Ovary (tissue), 9 donors: ENCODE results near the gene ZNF664. TPM values are rescaled to one million over a fixed set of nuclear protein-coding genes. Genes with fewer than 3 reads are reported as not detected.

Experiments used
- DNase-seq, 5 donors: peaks; one replicate each; pipeline ENCODE4 v3.0.0-alpha.2; 2019 to 2020
- H3K27ac ChIP-seq, 2 donors: fragments of 200-600 bp; one replicate each; pipeline versions ENCODE4 v1.5.1 to v1.8.0; 2019 to 2022
- H3K27me3 ChIP-seq: fragments of 200-600 bp; one replicate; pipeline ENCODE4 v1.8.0; 2022
- H3K36me3 ChIP-seq: fragments of 200-600 bp; sonication (generic); one replicate; pipeline ENCODE4 v1.5.1; 2019
- H3K4me1 ChIP-seq: one replicate; pipeline ENCODE4 v1.8.1; 2013; ENCODE audit warnings: mild to moderate bottlenecking, moderate library complexity; ENCODE audit not compliant: insufficient read depth
- H3K4me3 ChIP-seq: fragments of 200-600 bp; sonication (generic); one replicate; pipeline ENCODE4 v1.5.1; 2017
- H3K9me3 ChIP-seq, 2 donors: fragments of 200-600 bp in 1 of 2; sonication (generic) in 1 of 2; one replicate each; pipeline versions ENCODE4 v1.5.1 to v1.8.1; 2013 to 2019; ENCODE audit warnings: mild to moderate bottlenecking in 1 of 2, moderate library complexity in 1 of 2
- EP300 ChIP-seq: sonication (generic); formaldehyde crosslinking; IDR thresholded peaks from one replicate; pipeline ENCODE4 v1.6.1; 2017; ENCODE audit warnings: antibody characterized with exemption
- POLR2A ChIP-seq: fragments of 450-650 bp; IDR thresholded peaks from one replicate; pipeline ENCODE4 v1.6.1; 2017; ENCODE audit warnings: antibody characterized with exemption, mild to moderate bottlenecking, moderate library complexity
- WGBS, 3 donors: extraction: QIAGEN DNeasy Blood & Tissue Kit in 1 of 3; methylation state at CpG; one replicate each; pipeline versions ENCODE4 v1.1.5 to v1.1.7; 2013 to 2017; 5-methylcytosine and 5-hydroxymethylcytosine counted together
- intact Hi-C, 4 donors: fragments of 100-400 bp; cut with DNase I; formaldehyde crosslinking; loops; one replicate each; pipeline versions ENCODE4 v1.11.0 to v1.15.1; 2022 to 2023
- polyA plus RNA-seq, 2 donors: library from polyadenylated mRNA; stranded (reverse); fragments of 200-250 nt in 1 of 2; fragments of 350-450 nt in 1 of 2; fragmentation: Illumina TruSeq in 1 of 2; extraction: RNeasy Lipid Tissue Mini Kit (QIAGEN cat#74804) in 1 of 2; gene quantifications; one replicate each; pipeline ENCODE4 v1.2.3, GENCODE V29; 2013 to 2014
- total RNA-seq, 7 donors: library from RNA; depleted of rRNA in 2 of 7; stranded (reverse); fragments of >200 nt in 2 of 7; fragmentation: NEBNext Ultra II Directional in 3 of 7; extraction: Animal tissue kit (Norgen Biotek cat#: 25700) in 3 of 7; gene quantifications; one replicate each; pipeline versions ENCODE4 v1.1.0 to v1.2.4, GENCODE V29; 2016 to 2023
- TF ChIP-seq, protein P1 (sequence below), 3 donors: fragments of 450-650 bp in 2 of 3; fragments of 200-600 bp in 1 of 3; IDR thresholded peaks; one replicate each; pipeline versions ENCODE4 v1.5.1 to v1.8.0; 2016 to 2022; ENCODE audit warnings: antibody characterized with exemption in 3 of 3, mild to moderate bottlenecking in 1 of 3
- donor health status: DM: no; HTN: no; CAD: no; lungs with moderate emphysema.
- donor health status: DM: no; HTN: no; CAD: no.
- donor health status: Bipolar disorder and iron deficiency.
- donor health status: DM: yes; HTN: yes; CAD: no.
- donor health status: DM: no; HTN: no; CAD: no.
- donor health status: DM: yes; HTN: yes; CAD: no.

Gene ZNF664
- total and polyA plus RNA-seq, 9 donors, result 33.5 to 74.7 (median 58.6) TPM

DNA sequence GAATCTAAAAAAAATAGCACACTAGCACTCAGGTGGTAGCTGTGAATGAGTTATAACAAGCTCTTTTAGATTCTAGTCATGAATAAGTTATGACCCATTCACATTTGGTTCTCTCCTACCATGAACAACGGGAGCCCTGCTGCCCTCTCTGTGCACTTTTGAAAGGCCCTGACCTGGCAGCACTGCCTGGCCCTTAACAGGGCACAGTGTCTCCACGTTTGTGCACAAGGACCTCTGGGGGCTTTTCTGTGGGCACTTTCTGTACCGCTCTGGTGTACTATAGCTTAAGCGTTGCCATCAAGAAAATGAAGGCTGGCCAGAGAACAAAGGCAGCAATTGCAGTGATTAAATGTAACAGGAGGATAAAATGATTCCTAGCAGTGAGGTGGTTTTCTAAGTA is 21.5 kb upstream of the ZNF664 start:
- H3K4me1 ChIP-seq, result no peaks in the 10 kb centered on the region
- 77 to 84% (median 79%) methylated on average over 4 of the region's 4 CpGs for WGBS, 3 donors
- TF ChIP-seq, protein P1, sequence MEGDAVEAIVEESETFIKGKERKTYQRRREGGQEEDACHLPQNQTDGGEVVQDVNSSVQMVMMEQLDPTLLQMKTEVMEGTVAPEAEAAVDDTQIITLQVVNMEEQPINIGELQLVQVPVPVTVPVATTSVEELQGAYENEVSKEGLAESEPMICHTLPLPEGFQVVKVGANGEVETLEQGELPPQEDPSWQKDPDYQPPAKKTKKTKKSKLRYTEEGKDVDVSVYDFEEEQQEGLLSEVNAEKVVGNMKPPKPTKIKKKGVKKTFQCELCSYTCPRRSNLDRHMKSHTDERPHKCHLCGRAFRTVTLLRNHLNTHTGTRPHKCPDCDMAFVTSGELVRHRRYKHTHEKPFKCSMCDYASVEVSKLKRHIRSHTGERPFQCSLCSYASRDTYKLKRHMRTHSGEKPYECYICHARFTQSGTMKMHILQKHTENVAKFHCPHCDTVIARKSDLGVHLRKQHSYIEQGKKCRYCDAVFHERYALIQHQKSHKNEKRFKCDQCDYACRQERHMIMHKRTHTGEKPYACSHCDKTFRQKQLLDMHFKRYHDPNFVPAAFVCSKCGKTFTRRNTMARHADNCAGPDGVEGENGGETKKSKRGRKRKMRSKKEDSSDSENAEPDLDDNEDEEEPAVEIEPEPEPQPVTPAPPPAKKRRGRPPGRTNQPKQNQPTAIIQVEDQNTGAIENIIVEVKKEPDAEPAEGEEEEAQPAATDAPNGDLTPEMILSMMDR (IDR thresholded peaks at IDR 0.05), result no peak
- TF ChIP-seq EP300, result no peak
- TF ChIP-seq POLR2A, result no peak
- no peak overlapping the region for H3K27ac ChIP-seq
- H3K36me3 ChIP-seq, result no peaks in the 10 kb centered on the region
- intact Hi-C loops, result no loop called here
- H3K27me3 ChIP-seq, result no peaks in the 10 kb centered on the region
- H3K4me3 ChIP-seq, result no peak overlapping the region
- DNase-seq, result no peak
- no peaks in the 10 kb centered on the region for H3K9me3 ChIP-seq

DNA sequence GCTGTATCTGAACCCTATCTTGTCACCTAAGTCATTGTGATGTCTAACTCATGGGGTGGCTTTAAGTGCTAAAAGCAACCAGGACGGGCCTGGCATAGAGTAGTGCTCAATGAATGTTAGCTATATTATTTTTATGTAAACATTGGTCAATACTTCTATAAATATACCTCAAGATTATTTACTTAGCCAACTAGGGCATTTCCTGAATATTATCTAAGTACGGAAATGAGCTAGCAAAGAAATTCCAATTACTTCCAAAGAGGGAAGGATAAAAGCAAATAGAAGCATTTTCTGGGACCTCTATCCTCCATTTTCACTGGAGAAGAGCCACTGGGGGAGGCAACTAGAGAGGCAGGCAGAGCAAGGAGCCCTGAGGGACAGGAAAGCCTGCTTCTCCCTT is 21.0 kb upstream of the ZNF664 start:
- Histone ChIP-seq H3K27me3 (no peaks in the 10 kb centered on the region), H3K4me3 (no peak overlapping the region), H3K36me3 (no peaks in the 10 kb centered on the region), H3K9me3 (no peaks in the 10 kb centered on the region), H3K27ac (no peak overlapping the region), H3K4me1 (no peaks in the 10 kb centered on the region)
- WGBS, 3 donors, result 75 to 81% (median 76%) methylated on average over 2 of the region's 2 CpGs
- TF ChIP-seq, protein P1 (IDR thresholded peaks at IDR 0.05), result no peak
- no peak for TF ChIP-seq POLR2A
- no peak for TF ChIP-seq EP300
- intact Hi-C loops, result no loop called here
- no peak for DNase-seq

- no peak overlapping the region for H3K4me3 ChIP-seq
- H3K36me3 ChIP-seq, result no peaks in the 10 kb centered on the region
- H3K27ac ChIP-seq, result no peak overlapping the region
- intact Hi-C loops, result no loop called here
- WGBS, 3 donors, result 87 to 90% (median 90%) methylated on average over 10 of the region's 10 CpGs
- H3K27me3 ChIP-seq, result no peaks in the 10 kb centered on the region
- DNase-seq, result no peak
- no peaks in the 10 kb centered on the region for H3K9me3 ChIP-seq
- no peaks in the 10 kb centered on the region for H3K4me1 ChIP-seq
- no peak for TF ChIP-seq EP300
- TF ChIP-seq, protein P1 (IDR thresholded peaks at IDR 0.05), result no peak
These were observed 18.2 kb upstream of the ZNF664 start for GRCh38 chr12:123954647-123955350.

- no peak overlapping the region for H3K27ac ChIP-seq
- H3K27me3 ChIP-seq, result no peaks in the 10 kb centered on the region
- no peaks in the 10 kb centered on the region for H3K36me3 ChIP-seq
- no peaks in the 10 kb centered on the region for H3K4me1 ChIP-seq
- intact Hi-C loops, result no loop called here
- H3K4me3 ChIP-seq, result no peak overlapping the region
- H3K9me3 ChIP-seq, result no peaks in the 10 kb centered on the region
- no peak for DNase-seq
- WGBS, 3 donors, result 89 to 95% (median 94%) methylated on average over 9 of the region's 9 CpGs
- no peak for TF ChIP-seq EP300
- no peak for TF ChIP-seq POLR2A
- TF ChIP-seq, protein P1 (IDR thresholded peaks at IDR 0.05), result no peak
These were observed 16.8 kb upstream of the ZNF664 start for GRCh38 chr12:123956249-123956648.
